NCI-H1092 (cell line): Measurements from ENCODE around the gene SLC4A2.

Source experiments
- DNase-seq: peaks from one replicate; lab custom pipeline; 2025; lab: John Stamatoyannopoulos, UW

Gene SLC4A2

DNA sequence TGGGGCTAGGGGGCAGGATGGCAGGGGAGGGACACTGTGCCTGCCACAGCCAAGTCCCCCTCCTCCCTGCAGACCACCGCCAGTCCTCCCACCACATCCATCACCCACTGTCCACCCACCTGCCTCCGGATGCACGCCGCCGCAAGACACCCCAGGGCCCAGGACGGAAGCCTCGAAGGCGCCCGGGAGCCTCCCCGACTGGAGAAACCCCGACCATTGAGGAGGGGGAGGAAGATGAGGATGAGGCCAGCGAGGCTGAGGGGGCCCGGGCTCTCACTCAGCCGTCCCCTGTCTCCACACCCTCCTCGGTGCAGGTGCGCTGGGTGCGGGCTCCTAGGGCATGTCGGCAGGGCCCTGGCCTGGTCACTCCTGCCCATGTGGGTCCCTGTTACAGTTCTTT, 5.1 kb downstream of the SLC4A2 start:
- no peak for DNase-seq

DNA sequence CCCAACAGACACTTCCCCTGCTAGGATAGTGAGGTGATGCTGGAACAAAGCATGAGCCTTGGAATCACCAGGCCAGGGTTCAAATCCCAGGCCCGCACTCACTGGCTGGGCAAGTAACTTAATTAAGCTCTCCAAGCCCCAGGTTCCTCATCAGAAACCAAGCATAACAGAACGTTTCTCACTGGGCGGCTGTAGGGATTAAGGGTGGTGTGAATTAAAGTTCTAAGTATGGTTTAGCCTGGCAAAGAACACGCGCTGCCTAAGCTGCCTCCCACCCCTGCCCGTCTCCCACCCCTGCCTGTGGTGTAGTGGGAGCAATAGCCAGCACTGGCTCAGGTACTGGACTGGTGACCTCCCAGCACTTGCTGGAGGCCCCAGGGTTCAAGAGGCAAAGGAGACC, 5.6 kb downstream of the SLC4A2 start:
- no peak for DNase-seq

DNA sequence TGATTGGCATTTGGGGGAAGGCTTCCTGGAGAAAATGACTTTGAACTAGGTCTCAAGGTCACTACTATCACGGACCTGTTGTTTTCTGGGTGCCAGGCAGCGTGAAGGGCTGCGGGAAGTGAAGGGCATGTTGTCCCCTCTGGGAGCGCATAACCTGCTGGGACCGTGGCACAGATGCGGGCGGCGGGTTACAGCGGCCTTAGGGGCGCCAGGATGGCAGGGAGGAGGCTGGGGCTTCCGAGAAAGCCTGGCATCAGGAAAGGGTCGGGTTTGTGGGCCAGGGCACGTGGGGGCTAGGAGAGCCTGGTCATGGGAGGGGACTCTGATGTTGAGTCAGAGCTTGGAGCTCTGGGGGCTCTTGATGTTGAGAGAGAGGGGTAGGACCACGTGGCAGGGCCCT, 6.1 kb downstream of the SLC4A2 start:
- DNase-seq: no peak

- no peak for DNase-seq
Observed at GRCh38 chr7:151066273-151066974, 7.0 kb downstream of the SLC4A2 start.

- no peak for DNase-seq
Observed at GRCh38 chr7:151068069-151068773, 8.8 kb downstream of the SLC4A2 start.

DNA sequence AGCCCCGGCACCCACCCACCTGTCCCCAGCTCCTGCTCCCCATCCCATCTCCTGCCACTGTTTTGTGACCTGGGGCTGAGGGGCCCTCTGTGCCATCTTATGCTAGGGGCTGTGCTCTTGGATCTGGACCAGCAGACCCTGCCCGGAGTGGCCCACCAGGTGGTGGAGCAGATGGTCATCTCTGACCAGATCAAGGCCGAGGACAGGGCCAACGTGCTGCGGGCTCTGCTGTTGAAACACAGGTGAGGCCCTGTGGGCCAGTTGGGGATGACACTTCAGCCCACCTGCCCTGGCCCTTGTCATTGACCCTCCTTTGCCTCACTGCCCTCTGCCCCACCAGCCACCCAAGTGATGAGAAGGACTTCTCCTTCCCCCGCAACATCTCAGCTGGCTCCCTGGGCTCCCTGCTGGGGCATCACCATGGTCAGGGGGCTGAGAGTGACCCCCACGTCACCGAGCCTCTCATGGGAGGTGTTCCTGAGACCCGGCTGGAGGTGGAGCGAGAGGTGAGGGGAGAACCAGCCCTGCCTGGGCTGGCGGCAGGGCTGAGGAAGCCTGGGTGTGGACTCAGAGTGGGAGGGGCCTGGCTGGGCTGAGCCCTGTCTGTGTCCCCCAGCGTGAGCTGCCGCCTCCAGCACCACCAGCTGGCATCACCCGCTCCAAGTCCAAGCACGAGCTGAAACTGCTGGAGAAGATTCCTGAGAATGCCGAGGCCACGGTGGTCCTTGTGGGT, 10.6 kb downstream of the SLC4A2 start:
- no peak for DNase-seq

GRCh38 chr7:151070574-151070960, 11.2 kb downstream of the SLC4A2 start:
- DNase-seq: no peak

- DNase-seq: no peak
Observed at GRCh38 chr7:151071032-151071866, 11.9 kb downstream of the SLC4A2 start.

DNA sequence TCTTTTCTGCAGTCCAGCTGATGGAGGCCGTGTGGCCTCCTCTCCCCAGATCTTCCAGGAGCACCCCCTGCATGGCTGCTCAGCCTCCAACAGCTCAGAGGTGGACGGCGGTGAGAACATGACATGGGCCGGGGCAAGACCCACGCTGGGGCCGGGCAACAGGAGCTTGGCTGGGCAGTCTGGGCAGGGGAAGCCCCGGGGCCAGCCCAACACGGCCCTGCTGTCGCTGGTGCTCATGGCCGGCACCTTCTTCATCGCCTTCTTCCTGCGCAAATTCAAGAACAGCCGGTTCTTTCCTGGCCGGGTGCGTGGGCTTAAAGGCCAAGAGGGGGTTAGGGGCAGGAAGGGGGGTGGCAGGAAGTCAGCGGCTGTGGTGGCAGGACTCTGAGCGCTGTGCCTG, 14.6 kb downstream of the SLC4A2 start:
- DNase-seq: no peak

DNA sequence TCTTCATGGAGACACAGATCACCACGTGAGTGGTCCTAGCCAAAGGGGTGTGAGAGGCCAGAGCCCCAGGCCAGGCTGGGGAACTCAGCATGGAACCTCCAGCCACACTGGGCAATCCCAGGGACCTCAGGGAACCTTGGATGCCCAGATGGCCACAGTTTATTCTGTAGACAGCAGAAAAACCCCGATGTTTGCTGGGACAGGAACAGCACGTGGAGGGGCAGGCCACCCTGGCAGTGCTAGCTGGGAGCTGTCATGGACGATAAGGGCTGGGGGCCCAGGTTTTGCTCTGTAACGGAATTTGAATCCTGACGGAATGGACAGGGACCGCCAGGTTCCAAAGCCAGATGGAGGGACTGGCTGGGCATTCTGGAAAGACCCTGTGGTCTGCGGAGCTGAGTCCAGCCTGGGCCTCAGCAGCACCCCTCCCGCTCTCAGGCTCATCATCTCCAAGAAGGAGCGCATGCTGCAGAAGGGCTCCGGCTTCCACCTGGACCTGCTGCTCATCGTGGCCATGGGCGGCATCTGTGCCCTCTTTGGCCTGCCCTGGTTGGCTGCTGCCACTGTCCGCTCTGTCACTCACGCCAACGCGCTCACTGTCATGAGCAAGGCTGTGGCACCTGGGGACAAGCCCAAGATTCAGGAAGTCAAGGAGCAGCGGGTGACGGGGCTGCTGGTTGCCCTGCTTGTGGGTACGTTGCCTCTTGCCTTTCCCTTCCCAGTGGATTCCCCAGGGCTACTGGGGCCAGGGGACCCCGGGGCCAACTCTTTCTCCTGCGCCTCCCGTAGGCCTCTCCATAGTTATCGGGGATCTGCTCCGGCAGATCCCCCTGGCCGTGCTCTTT, 15.7 kb downstream of the SLC4A2 start:
- no peak for DNase-seq

GRCh38 chr7:151075662-151075971, 16.2 kb downstream of the SLC4A2 start:
- DNase-seq: no peak

- no peak for DNase-seq
Observed at GRCh38 chr7:151075978-151076426, 16.6 kb downstream of the SLC4A2 start.

DNA sequence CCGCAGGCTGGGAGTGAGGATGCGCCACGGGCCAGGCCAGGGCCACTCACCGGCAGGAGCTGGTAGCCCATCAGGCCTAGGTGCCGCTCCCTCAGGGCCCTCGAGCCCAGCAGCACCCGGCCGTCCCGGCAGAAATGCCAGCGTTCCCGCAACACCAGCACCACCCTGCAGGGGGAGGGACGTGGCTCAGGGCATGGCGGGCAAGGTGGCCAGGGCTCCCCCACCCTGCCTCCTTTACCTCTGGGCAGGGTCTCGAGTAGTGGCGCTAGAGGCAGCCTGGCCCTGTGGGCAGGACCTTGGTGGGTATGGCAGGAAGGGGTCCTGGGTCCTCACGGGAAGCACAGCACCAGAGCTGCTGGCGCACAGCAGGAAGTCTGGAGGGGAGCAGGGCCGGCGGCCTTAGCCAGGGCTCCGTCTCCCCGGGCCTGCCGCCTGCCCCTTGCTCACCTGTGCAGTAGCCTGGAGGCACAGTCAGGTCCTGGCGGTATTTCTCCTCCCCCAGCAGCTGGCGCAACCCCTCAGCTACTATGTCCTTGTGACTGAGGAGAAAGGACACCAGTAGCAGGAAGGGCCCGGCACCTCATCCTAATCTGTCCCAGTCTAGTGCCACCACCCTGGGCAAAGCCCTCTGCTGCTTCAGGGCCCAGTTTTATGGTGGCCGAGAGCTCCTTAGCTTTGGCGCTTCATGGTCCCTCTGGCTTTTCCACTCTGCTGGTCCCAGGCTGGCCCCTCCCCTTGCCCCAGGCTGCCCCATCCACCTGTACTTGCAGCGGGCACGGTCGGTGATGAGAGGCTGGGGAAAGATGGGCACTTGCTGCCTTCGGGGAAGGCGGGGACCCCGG, 17.7 kb downstream of the SLC4A2 start:
- no peak for DNase-seq

GRCh38 chr7:151077705-151078232, 18.4 kb downstream of the SLC4A2 start:
- DNase-seq: no peak

DNA sequence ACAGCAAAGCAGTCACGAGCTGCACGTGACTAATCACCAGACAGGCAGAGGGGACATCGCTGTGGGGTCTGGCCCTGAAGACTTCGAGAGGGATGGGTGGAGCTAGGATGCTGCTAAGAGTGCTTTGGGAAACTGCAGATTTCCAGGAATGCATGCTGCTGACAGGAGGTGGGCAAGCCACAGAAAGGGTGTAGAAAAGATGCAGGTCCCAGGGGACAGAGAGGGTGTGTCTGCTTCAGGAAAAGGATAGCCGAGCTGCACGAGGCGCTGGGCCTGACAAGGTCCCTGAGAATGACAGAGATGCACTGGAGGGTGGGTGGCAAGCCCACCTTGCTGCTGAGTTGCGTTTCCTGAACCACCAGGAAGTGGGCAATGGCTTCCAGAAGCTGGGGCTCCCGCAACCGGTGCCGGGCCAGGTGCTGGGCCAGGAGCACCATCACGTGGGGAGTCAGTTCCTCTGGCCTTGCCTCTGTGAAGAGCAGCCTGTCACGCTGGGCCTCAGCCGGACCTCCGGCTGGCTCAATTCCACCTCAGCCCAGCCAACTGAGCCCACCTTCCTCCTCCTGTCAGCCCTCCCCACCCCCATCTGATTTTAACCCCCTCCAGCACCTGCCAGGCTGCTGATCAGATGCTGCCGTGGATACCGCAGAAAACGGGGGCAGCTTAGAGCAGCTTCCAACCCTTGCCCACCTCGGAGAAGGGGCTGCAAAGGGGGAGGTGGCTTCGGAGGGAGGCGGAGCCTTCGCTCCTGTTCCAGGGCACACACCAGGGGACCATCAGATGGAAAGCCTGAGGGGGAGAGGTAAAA, 19.0 kb downstream of the SLC4A2 start:
- DNase-seq: no peak

DNA sequence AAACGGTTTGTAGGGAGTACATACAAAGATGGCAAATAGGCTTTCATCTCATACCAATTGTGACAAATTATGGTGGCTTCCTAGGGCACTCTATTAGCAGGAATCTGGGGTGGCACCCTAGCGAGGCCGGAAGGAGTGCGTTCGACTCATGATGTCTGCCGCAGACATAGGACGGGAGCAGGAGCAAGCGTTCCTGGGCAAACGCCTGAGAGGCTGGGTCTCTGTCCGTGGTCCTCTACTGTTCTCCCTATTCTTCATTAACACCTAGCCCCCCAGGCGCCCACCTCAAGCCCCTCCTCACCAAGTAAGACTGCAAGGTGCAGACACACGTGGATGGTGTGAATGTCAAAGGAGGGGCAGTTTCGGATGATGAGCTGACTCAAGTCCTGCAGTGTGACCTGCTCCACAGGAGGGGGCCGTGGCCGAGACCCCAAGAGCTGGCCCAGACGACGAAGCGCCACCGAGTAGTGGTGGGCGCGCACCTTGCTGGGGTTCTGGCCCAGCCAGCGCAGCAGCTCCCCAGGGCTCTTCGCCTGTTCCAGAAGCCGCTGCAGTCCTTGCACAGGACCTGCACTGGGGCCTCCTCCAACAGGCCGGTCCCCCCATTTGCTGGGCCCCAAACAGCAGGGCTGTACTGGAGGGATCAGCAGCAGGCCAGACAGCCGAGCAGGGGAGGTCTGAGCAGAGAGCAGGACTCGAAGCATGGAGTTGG, 20.0 kb downstream of the SLC4A2 start:
- DNase-seq: no peak

GRCh38 chr7:151080067-151080521, 20.7 kb downstream of the SLC4A2 start:
- no peak for DNase-seq

GRCh38 chr7:151080522-151081169, 21.3 kb downstream of the SLC4A2 start, which contains the start of gene FASTK:
FASTK (minus strand) TSS chr7:151080809; CDS start chr7:151080766, 43 bp downstream.
- DNase-seq: peak; percentile 91
